ENCODE measurements around the gene PTGES3.

The PTGES3 gene

DNA sequence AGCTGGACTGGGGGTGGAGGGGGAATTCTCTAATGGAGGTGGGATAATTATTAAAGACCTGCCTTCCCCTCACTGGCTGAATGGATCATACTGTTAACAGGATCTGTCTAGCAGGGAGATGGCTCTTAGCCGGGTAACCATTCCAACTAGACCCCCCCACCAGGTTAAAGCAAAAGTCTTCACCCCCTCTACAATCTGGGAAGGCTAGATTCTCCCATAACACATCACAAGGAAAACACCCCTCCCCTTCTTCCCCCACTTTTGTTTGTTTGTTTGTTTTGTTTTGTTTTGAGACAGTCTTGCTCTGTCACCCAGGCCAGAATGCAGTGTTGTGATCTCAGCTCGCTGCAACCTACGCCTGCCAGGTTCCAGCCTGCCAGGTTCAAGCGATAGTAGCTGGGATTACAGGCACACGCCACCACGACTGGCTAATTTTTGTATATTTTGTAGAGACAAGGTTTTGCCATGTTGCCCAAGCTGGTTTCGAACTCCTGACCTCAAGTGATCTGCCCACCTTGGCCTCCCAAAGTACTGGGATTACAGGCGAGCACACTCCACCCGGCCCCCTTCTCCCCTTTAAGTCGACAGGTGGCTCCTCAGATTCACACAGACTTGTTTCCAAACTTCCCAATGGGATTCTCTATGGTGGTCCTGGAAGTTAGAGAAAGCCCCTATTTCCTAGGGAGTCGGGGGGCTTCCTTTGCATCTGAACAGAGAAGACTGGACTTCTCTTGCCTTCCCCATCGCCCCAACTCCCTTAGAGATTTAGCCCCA, 54.4 kb downstream of the PTGES3 start:
- intact Hi-C loops (cut with DNase I; ENCODE audit: low total_unique reads), result loop anchor here (5.0 kb wide), 1 partner anchor 41 kb away; no protein-coding TSS in a partner anchor
- no peak for DNase-seq
- H3K4me1 ChIP-seq, result peaks cover 0 to 50% (median 46%) of the 10 kb centered on the region in 4 donors
- peak overlapping the region; percentile 63 to 86 for H3K4me3 ChIP-seq
- no peaks in the 10 kb centered on the region for H3K9me3 ChIP-seq
- H3K27ac ChIP-seq, result peak overlapping the region; percentile 88 to 92
- no peaks in the 10 kb centered on the region for H3K27me3 ChIP-seq
- peaks cover 10 to 12% (median 12%) of the 10 kb centered on the region in 3 donors for H3K36me3 ChIP-seq
- TF ChIP-seq, protein P1, sequence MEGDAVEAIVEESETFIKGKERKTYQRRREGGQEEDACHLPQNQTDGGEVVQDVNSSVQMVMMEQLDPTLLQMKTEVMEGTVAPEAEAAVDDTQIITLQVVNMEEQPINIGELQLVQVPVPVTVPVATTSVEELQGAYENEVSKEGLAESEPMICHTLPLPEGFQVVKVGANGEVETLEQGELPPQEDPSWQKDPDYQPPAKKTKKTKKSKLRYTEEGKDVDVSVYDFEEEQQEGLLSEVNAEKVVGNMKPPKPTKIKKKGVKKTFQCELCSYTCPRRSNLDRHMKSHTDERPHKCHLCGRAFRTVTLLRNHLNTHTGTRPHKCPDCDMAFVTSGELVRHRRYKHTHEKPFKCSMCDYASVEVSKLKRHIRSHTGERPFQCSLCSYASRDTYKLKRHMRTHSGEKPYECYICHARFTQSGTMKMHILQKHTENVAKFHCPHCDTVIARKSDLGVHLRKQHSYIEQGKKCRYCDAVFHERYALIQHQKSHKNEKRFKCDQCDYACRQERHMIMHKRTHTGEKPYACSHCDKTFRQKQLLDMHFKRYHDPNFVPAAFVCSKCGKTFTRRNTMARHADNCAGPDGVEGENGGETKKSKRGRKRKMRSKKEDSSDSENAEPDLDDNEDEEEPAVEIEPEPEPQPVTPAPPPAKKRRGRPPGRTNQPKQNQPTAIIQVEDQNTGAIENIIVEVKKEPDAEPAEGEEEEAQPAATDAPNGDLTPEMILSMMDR (IDR thresholded peaks at IDR 0.05), result no peak

DNA sequence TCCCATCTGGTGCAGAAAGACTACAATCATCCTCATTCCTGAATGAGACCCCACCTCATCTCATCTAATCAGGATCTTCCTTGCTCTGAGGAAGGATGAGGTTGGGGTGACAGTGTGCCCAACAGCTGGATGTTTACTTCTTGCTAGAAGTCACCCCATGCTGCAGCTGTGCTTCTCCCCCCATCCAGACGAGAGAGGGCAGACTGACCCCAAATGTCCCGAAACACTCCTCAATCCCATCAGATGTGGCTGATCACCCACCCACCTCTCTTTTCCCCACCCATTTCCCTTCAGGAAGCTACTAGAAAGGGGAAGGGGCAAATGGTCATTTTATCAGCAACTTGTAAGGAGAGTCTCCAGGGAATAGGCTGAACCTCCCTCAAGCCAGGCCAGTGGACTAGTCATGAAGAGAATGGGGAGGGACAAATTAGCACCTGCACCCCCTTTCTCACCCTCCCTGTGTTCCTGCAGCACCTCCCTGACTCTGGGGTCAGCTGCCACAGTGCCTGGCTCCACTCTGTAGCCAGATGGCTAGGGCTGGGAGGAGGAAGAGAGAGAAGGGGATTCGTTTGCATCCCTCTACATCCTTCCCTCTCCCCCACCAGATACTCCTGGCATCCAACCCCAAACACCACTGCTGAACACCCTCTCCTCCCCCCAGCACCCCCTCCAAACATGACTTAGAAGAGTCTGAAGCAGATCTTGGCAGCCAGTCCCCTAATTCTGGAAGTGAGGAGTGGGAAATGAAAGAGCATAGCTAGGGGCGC, 55.2 kb downstream of the PTGES3 start:
- DNase-seq, result no peak
- Histone ChIP-seq H3K4me3 (peak overlapping the region; percentile 63 to 86), H3K27me3 (no peaks in the 10 kb centered on the region), H3K36me3 (peaks cover 3 to 4% (median 4%) of the 10 kb centered on the region in 3 donors), H3K27ac (peak overlapping the region; percentile 88 to 92), H3K9me3 (no peaks in the 10 kb centered on the region), H3K4me1 (peaks cover 0 to 58% (median 52%) of the 10 kb centered on the region in 4 donors)
- intact Hi-C loops (cut with DNase I; ENCODE audit: low total_unique reads), result loop anchor here (5.0 kb wide), 1 partner anchor 41 kb away; no protein-coding TSS in a partner anchor
- TF ChIP-seq, protein P1 (IDR thresholded peaks at IDR 0.05), result no peak

DNA sequence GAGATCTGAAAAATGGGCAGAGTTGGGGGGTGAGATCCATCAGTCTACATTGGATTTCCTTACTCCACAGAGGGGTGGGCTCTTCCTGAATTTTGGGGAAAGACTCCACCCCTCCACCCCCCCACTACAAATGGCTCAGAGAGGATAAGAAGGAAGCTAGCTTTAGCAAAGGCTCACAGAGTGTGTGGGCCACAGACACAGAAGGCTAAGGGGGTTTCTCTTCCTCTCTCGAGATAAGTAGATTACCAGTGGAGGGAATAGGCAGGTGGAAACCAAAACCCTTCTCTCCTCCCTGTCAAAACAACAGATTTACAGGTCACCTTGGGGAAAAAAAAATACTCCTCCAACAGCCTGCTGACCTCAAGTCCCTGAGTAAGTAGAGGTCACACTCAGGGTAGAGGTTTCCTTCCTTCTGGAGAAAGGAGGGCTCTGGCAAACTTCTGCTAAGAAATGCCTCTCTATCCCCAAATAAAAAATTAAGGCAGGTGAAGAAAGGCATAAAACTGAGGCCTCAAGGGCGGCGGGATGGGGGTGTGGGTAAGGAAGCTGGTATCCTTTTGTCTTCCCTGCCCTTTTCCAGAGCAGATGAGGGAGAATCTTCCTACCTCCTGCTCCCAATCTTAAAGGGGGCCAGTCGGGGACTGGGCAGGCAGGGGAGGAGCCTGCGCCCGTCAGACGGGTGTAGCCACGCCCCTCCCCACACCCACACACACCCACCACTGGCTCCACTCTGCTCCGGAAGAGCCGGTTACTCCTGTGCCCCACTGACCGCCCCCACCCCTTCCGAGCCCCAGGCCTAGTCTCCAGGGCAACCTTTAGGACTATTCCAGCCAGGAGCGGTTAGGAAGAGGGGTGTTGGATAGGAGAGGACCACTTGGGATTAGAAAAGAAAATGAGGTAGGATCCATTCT, 56.0 kb downstream of the PTGES3 start:
- Histone ChIP-seq H3K4me1 (peaks cover 0 to 66% (median 53%) of the 10 kb centered on the region in 4 donors), H3K27me3 (no peaks in the 10 kb centered on the region), H3K27ac (peak overlapping the region; percentile 88 to 92), H3K4me3 (peak overlapping the region; percentile 14 to 63), H3K36me3 (peaks cover 0 to 4% (median 0%) of the 10 kb centered on the region in 3 donors), H3K9me3 (no peaks in the 10 kb centered on the region)
- intact Hi-C loops (cut with DNase I; ENCODE audit: low total_unique reads), result loop anchor here (5.0 kb wide), 1 partner anchor 40 kb away; no protein-coding TSS in a partner anchor
- TF ChIP-seq, protein P1 (IDR thresholded peaks at IDR 0.05), result no peak
- peak; percentile 73 to 87 for DNase-seq

DNA sequence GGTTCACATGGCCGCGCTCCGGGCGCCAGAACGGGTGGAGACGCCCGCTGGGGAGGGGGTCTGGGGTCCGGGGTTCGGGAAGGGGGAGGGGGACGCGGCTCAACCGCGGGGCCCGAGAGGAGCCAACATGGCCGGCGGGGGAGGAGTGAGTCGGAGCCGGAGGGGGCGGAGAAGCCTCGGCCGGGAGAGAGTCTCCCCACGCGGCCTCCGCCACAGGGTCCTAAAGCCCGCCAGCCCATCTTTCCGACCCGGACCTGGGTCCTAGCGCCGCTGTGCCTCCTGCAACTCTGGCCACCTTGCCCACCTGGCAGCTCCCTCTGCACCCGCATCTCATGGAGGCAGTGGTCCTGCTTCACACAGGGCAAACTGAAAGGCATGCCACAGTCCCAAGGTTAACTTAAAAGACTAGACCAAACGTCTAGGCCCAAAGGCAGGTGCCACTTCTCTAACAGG, 57.9 kb downstream of the PTGES3 start, which contains the start of gene BAZ2A:
TSS of gene BAZ2A (minus strand) at position 147 of the 453 bp plus-strand sequence. CDS start 12,796 bp downstream, outside the sequence.
- TF ChIP-seq, protein P1 (IDR thresholded peaks at IDR 0.05), result no peak
- Histone ChIP-seq H3K9me3 (no peaks in the 10 kb centered on the region), H3K36me3 (peaks cover 0 to 14% (median 0%) of the 10 kb centered on the region in 3 donors), H3K27ac (peak within 1 kb of the TSS; percentile 88 to 90), H3K27me3 (no peaks in the 10 kb centered on the region), H3K4me3 (peak within 1 kb of the TSS; percentile 79 to 87), H3K4me1 (peaks cover 0 to 70% (median 65%) of the 10 kb centered on the region in 4 donors)
- DNase-seq, result peak; percentile 87 to 92
- intact Hi-C loops (cut with DNase I; ENCODE audit: low total_unique reads), result loop anchor here (5.0 kb wide), 1 partner anchor 38 kb away; no protein-coding TSS in a partner anchor

All from tibial artery (tissue), 4 donors.